IPS-NIHi7 (cell line): ENCODE data around the gene MAP6.
A peak's percentile ranks its signal among the peaks of the same experiment; 100 is the strongest.

Experiments used
- DNase-seq: peaks from one replicate; pipeline ENCODE4 v3.0.0; 2012; ENCODE audit warnings: mixed read lengths; ENCODE audit errors: extremely low spot score

Gene MAP6

DNA sequence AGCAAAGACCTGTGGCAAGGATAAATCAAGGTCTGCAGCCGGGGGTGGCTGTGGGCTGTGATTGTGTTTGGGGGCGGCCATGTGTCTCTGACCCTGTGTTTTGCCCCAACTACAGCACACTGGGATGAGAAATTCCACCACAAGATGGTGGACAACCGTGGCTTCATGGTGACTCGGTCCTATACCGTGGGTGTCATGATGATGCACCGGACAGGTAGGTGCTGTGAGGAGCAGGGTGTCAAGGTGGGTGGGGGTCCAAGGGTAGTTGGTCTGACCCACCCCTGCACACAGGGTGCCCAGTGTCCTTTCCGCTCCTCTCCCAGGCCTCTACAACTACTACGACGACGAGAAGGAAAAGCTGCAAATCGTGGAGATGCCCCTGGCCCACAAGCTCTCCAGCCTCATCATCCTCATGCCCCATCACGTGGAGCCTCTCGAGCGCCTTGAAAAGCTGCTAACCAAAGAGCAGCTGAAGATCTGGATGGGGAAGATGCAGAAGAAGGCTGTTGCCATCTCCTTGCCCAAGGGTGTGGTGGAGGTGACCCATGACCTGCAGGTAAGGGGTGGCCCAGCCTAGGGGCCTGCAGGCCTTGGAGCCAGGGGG, 100.1 kb downstream of the MAP6 start:
- DNase-seq = no peak

GRCh38 chr11:75567971-75568370, 100.9 kb downstream of the MAP6 start:
- no peak for DNase-seq

- DNase-seq = no peak
Observed at GRCh38 chr11:75566763-75567279, 102.0 kb downstream of the MAP6 start.

DNA sequence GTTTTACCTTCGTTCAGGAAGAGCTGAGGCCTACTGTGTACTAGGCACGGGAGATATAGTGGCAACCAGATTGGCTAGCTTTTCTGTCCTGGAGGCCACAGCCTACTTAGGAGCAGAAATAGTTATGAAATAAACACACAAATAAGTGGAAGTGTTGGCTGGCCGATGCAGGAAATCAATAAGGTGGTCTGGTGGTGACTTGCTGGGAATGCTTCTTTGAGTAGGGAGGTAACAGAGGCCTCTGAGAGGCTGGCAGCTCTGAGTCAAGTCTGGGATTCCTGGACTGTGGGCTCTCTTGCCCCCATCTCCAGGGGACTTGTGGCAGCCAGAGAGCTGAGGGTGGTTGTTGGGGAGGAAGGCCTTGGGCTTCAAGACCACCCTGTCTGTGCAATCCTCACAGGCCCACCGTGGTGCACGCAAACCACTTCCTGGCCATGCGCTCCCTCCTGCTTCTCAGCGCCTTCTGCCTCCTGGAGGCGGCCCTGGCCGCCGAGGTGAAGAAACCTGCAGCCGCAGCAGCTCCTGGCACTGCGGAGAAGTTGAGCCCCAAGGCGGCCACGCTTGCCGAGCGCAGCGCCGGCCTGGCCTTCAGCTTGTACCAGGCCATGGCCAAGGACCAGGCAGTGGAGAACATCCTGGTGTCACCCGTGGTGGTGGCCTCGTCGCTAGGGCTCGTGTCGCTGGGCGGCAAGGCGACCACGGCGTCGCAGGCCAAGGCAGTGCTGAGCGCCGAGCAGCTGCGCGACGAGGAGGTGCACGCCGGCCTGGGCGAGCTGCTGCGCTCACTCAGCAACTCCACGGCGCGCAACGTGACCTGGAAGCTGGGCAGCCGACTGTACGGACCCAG, 102.7 kb downstream of the MAP6 start:
- DNase-seq = no peak

GRCh38 chr11:75565221-75565814, 103.5 kb downstream of the MAP6 start:
- no peak for DNase-seq

DNA sequence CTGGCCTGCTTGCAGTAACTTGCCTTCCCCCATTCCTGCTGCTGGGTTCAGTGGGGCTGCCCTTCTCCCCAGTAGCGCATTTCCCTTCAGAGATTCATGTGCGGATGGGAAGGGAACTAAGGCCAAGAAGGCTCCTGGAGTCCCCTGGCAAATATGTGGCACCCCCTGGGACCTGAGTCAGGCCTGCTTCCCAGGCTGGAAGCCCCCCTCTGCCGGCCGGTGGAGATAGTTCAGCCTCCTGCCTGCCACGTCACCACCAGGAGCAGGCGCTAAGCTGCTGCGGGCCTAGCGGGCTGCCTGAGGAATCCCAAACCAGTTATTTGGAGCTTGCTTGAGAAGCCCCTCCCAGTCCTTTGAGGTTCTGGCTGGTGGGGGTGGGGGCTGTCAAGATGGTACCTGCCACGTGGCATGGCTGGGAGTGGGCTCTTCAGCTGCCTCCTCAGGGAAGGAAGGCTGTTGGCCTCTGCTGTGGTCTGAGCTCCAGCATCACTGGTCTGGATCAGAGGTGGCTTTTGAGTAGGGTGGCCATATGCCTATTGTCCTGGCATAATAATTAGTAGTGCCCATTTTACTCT, 104.8 kb downstream of the MAP6 start:
- peak; percentile 75 for DNase-seq

DNA sequence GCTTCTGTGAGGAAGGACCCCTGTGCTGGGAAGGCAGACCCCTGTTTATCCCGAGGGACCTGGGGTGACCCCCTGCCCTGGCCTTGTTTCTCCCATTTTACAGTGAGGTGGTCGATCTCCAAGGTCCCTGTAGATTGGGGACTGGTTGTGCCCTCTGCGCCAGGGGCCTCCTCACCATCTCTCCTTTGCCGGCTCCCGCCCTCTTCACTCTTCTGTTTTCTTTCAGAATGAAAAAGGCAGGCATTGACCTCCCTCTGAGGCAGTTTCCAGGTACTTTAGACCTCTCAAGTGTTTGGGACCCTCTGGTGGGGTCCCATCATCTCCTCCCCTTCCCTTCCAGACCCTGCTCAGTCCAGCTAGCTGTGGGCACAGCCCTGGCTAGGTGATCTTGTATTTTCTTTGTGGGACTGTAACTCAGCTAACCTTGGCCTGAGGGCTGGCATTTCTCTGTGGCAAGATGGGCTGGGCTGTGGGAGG, 105.3 kb downstream of the MAP6 start:
- DNase-seq = no peak

- peak; percentile 78 for DNase-seq
Observed at GRCh38 chr11:75562836-75563484, 105.9 kb downstream of the MAP6 start.

DNA sequence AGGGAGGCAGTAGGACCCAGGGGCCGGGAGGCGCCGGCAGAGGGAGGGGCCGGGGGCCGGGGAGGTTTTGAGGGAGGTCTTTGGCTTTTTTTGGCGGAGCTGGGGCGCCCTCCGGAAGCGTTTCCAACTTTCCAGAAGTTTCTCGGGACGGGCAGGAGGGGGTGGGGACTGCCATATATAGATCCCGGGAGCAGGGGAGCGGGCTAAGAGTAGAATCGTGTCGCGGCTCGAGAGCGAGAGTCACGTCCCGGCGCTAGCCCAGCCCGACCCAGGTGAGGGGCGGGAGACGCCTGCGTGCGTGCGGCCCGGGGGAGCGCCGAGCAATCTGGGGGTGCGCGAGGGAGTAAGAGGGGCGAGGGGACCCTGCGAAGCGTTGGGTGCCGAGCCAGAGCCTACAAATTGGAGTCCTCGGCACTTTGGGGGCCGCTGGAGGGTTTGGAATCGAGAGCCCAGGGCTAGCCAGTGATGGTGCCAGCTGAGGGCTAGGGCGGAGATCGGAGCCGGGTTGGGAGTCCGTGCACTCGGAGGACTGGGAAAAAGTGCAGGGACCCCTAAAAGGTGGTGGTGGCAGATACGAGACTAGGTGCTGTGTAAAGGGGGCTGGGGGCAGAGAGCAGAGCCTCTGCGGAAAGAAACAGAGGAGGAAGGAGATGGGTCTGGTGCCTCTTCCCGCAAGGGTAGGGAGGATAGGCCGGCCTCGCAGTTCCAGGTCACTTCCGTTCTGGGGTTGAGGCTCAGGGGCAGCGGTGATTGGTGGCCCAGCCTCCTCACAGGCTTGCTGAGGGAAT, 106.6 kb downstream of the MAP6 start, which contains the start of gene SERPINH1:
Gene SERPINH1 (plus strand): TSS at position 206 of the 788 bp plus-strand sequence. CDS start 4,097 bp downstream, outside the sequence.
- DNase-seq = peak; percentile 79

GRCh38 chr11:75561426-75562047, 107.3 kb downstream of the MAP6 start:
- no peak for DNase-seq

GRCh38 chr11:75560644-75561043, 108.2 kb downstream of the MAP6 start:
- DNase-seq = no peak

- no peak for DNase-seq
Observed at GRCh38 chr11:75558939-75559843, 109.6 kb downstream of the MAP6 start.

DNA sequence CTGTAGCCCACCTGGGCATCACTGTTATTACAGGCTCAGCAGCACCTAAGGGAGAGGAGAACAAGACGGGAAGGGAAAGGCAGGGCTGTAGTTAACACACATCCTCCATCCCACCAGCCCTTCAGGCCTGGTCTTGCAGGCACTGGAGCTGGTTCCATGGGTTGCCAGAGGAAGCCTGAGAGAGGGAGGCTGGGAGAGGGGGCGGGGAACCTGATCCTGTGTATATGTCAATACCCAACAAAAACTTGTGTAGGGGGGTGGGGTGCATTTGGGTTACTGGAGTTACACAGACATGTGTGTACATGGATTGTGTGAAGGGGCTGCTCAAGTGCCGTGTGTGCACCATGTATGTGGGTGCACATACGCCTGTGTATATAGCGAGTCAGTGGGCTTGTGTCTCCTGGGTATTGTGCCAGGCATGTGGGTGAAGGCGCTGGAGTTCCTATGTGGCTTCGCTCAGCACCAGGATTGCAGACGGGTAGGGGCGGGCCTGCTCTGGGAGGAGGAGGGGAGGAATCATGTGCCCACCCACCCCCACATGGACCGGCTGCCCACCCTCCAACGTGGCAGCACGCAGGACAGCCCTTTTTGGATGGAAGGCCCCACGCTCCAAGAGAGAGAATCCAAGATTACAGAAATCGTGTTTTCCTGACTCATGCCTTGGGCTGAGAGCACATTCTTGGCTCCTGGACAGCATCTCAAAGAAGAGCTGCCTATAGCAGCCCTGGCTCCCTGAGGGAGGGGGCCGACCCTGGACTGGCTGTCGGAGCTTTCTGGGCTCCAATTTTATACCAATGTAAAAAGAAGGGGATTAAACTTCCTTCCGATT, 111.0 kb downstream of the MAP6 start:
- no peak for DNase-seq

- no peak for DNase-seq
Observed at GRCh38 chr11:75556275-75556674, 112.6 kb downstream of the MAP6 start.

- DNase-seq = no peak
Observed at GRCh38 chr11:75555079-75555811, 113.6 kb downstream of the MAP6 start.

GRCh38 chr11:75554258-75555022, 114.4 kb downstream of the MAP6 start:
- peak; percentile 82 for DNase-seq

DNA sequence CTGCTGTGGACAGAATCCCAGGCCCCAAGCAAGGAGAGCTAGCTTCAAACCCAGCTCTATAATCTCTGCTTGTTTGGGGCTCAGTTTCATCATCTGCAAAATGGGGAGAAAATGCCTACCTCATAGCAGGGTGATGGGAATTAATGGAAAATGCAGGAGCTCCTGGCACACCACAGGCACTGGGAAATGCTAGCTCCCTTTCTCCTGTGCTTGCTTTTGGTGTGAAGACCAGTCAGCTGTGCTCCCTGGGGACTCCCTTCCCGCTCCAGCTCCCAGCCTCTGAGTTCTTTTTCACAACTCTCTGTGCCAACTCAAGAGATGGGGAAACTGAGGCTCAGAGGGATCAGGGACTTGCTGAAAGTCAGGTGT, 115.0 kb downstream of the MAP6 start:
- DNase-seq = no peak
